ENCODE measurements around the gene QSOX2.

QSOX2 gene

DNA sequence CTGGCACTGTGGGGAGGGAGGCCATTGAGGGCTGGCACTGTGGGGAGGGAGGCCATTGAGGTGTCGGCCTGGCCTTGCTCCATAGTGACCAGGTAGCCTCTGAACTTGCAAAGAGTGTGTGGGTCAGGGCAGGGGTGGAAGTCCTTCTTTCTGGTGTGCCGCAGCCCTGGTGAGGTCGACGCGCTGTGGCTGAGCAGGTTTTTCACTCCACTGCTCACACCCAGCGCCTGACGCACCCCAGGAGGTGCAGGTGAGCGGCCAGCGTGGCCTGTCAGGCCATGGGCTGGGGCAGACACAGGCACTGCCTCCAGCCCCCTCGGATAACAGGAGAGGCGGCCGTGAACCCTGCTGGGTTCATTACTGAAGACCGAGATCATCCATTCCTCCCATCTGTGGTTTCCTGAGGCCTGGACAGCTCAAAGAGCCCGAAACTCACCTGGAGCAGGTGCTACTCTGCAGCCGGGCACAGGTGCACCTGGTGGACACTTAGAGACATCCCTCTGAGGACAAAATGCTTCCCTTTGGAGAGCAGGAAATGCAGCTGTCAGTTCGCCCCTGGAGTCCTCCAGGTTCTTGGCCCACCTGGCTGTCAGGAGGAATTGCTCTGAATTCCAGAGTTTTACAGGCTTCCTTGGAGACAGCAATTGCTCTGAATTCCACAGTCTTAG is 73.1 kb downstream of the QSOX2 start:
- no peak for DNase-seq (ENCODE audit: low spot score)

DNA sequence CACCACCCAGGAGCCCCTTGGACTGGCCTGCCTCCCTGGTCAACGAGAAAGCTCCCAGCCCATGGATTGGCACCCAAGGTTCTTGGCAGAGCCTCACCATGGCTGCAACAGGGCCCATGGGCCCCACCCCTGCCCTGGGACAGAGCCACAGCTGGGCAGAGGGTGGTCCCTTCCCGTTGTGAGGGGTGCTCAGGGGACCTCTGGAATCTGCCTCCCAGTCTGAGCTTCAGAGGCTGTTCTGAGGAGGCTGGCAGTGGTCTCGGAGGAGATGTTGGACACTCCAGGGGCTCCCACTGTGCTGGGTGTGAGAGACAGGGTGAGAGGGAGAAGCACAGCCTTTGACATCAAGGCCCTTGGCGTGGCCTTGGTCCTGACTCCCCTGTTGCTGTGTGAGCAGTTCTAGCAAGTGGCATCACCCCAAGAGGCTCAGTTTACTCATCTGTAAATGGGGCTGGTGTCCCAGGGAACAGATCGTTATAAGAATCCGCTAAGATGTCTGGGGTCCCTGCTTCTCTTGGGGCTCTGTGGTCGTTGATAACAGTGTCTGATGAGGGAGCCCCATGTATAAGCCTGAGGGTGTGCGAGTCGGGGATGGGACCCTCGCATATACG is 73.7 kb downstream of the QSOX2 start:
- no peak for DNase-seq (ENCODE audit: low spot score)

DNA sequence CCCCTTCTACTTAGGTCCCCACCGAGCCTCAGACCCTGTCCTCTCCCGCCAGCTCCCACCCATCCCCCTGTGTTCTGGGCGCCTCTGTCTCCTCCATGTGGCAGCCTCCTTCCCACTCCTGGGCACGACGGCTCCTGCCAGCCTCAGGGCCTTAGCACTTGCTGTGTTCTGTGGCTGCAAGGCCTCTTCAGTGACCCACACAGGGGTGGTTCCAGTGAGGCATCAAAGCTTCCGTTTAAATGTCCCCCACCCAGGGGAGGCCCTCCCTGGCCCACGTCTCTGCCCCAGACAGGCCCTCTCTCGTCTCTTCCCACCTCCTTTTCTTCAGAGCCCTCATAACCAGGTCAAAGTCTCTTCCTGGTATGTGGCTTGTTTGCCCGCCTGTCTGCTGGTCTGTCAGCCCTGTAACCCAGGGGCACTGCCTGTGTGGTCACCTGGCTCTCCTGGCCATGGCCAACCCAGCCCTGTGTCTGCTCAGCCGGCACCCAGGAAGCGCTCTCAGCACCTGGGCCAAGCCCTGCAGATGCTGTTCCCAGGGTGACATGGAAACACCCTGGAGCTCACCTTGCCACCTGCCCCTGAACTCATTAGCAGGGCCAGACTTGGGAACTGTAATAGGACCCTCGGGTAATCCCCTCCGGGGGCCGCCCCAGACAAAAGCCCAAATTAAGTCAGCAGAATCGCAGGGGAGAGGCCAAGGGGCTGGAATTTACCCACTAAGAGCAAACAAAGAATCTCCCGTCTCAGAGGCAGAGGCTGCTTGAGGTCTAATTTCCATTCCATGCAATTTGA is 74.4 kb downstream of the QSOX2 start:
- no peak for DNase-seq (ENCODE audit: low spot score)

GRCh38 chr9:136170006-136170901 is 75.4 kb downstream of the QSOX2 start:
- DNase-seq (ENCODE audit: low spot score) = no peak

DNA sequence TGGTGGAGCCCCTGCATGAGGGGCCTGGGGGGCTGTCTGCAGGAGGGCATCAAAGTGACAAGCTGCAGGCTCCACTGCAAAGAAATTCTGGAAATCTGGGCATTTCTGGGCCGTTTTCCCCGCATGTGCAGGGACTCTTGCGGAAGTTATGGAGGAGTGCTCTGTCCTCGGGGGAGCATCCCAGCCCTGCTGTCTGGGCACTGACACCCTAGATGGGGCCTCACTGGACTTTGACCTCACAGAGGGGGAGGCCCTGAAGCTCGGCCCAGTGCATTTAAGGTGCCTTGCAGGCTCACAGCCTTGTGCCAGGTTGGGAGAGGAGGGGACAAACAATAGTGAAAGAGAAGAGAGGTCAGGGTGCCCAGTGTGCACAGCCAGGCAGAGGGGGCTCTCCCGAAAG is 76.1 kb downstream of the QSOX2 start:
- DNase-seq (ENCODE audit: low spot score) = no peak

- DNase-seq (ENCODE audit: low spot score) = no peak
Observed at GRCh38 chr9:136163248-136163850, 82.3 kb downstream of the QSOX2 start.

GRCh38 chr9:136160995-136161610 is 84.5 kb downstream of the QSOX2 start:
- no peak for DNase-seq (ENCODE audit: low spot score)

GRCh38 chr9:136160381-136160841 is 85.2 kb downstream of the QSOX2 start:
- DNase-seq (ENCODE audit: low spot score) = no peak

DNA sequence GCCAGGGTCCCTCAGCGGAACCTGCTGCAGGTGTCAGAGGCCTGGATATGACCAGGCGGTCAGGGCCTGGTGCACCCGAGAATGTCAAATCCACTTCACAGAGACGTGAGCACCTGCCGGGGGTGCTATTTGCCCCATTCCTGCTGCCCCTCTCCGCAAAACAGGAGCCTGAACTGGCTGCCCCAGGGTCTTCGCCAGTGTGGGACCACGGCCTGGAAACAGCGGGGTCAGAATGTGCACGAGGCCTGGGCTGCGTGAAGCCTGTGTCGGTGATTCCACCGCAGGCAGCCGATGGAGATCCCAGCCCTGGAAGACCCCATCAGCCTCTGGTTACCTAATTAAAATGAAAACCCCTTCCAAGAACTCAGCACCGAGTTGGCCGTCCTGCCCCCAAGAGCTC is 85.8 kb downstream of the QSOX2 start:
- DNase-seq (ENCODE audit: low spot score) = no peak

DNA sequence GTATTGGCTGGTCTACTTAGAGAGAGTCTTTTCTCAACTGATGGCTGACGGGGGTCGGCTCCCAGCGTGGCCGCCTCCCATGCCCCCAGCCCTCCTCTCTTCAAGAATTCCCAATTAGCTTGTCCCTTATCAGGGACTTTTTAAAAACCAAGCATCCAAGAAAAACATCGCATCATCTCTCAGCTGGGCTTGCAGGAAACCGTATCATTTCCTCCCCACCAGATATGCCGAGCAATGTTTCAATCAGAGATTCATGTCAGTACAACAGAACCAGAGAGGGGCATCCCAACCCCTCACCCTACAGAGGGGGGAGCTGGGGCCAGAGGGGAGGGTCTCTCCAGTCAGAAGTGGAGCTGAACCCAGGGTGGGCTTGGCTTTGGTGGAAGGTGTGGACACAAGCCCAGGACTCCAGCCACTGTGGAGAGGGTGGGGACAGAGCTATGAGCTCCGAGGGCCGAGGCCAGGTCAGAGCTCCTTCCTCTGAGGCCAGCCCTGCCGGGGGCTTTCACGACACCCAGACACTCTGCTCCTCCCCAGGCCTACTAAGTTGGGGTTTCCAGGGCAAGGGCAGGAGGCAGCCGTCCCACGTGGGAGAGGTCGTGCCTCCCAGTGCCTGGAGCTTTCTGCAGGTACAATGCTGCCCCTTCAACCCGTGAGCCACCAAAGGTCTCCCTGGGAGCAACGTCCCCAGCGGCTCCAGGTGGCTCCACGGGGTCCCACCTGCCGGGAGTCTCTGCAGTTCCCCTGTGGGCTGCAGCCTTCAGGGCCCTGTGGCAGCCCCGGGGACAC is 87.9 kb downstream of the QSOX2 start:
- no peak for DNase-seq (ENCODE audit: low spot score)

Measured in LoVo (cell line).